Chondrocyte (in vitro differentiated cells): ENCODE data around the gene OBP2A. TPM values are rescaled to one million over a fixed set of nuclear protein-coding genes. Genes with fewer than 3 reads are reported as not detected.

ENCODE experiments used
- DNase-seq: peaks from one replicate; pipeline ENCODE4 v3.0.0; 2021; ENCODE audit warnings: mixed read lengths, low spot score
- H3K27ac Mint-ChIP-seq: one replicate; pipeline ENCODE4 v1.8.0; 2021; ENCODE audit warnings: mild to moderate bottlenecking, moderate library complexity, mixed read lengths; ENCODE audit not compliant: unreplicated experiment
- H3K27me3 Mint-ChIP-seq: 2 replicates; pipeline ENCODE4 v1.8.0; 2021; ENCODE audit warnings: low read depth, mixed read lengths
- H3K36me3 Mint-ChIP-seq: 2 replicates; pipeline ENCODE4 v1.8.0; 2021; ENCODE audit warnings: low read depth, mixed read lengths
- H3K4me1 Mint-ChIP-seq: 2 replicates; pipeline ENCODE4 v1.8.0; 2021; ENCODE audit warnings: low read depth, mild to moderate bottlenecking, mixed read lengths
- H3K4me3 Mint-ChIP-seq: one replicate; pipeline ENCODE4 v1.8.0; 2021; ENCODE audit warnings: mild to moderate bottlenecking, moderate library complexity, mixed read lengths; ENCODE audit not compliant: unreplicated experiment
- H3K9me3 Mint-ChIP-seq: 2 replicates; pipeline ENCODE4 v1.8.0; 2021; ENCODE audit warnings: low read depth, mixed read lengths
- total RNA-seq: library from RNA; stranded (reverse); gene quantifications from 3 replicates; pipeline ENCODE4 v1.2.1, GENCODE V29; 2021
- TF ChIP-seq, protein P1 (sequence below): fragments of 200-600 bp; sonication (generic); IDR thresholded peaks from 2 replicates; pipeline ENCODE4 v1.5.0; 2021; ENCODE audit warnings: antibody characterized with exemption, mild to moderate bottlenecking, moderate library complexity

The OBP2A gene
- total RNA-seq, 1 donor from 2014 or later, result 0.50 TPM

DNA sequence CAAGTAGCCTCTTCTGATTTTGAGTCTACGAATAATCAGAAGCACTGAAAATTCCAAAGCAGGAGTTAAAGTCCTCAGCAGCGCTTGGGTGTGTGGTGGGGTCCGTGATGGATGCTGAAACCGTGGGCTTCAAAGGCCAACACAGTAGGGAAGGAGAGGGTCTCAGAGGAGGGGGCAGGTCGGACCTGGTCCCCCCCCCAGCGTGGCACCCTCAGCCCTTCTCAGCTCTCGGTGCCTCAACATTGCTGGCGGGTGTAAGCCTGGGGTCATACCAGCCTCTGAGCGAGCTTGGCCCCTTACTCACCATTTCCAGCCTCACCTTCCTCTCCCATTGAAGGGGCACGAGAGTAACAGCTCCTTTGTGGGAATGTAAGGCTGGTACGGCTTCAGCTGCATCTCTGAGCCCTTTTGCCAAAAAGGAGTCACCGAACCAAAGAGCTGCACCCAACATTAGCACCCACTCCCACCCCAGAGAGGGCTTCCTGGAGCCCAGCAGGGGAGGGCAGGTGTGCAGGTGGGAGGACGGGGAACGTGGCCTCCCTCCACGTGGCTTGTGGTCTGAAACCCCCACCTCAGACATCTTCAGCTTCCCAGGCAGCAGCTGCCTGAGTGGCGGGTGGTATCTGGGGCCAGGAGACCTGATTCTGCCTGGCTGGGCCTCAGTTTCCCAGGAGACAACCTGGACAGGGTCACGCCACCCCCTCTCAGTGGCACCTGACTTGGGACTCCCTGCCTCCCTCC, 31.4 kb upstream of the OBP2A start:
- H3K4me1 Mint-ChIP-seq, result no peaks in the 10 kb centered on the region

DNA sequence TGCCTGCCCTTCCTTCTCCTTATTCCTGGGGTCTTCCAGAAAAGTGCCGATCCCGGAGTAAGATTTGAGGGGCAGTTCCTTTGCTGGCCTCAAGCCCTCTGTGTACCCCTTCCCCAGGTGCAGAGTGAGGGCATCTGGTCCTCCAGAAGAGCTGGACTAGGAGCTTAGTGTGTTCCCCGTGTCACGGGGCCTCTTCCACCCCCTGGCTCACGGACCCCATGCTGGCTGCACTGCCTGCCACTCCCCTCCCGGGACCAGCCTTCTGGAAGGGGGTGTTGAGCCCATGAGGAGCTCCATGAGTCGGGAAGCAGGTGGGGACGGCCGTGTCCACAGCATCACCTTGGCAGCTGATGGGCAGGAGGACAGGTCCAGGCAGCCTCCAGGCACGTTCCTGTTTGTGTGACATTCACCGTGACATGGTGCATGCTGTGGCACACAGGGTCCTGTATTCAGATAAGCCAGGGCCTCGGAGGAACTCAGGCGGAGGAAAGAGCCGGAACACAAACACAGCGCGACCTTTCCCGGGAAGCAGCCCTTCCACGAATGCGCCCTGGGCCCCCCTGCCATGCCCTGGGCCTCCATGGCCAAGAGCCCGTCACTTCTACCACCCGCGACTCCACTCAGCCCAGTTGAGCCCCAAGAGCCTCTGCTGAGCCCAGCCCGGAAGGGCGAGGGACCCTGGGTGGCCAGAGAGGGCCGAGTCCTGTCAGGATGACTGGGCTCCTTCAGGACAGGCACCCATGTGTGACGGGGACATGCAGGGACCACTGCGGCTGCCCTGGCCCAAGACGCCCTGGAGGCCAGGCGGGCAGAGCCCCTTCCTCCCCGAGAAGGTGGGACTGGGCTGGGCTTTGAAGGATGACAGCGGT, 30.6 kb upstream of the OBP2A start:
- no peak overlapping the region for H3K27ac Mint-ChIP-seq
- TF ChIP-seq, protein P1, sequence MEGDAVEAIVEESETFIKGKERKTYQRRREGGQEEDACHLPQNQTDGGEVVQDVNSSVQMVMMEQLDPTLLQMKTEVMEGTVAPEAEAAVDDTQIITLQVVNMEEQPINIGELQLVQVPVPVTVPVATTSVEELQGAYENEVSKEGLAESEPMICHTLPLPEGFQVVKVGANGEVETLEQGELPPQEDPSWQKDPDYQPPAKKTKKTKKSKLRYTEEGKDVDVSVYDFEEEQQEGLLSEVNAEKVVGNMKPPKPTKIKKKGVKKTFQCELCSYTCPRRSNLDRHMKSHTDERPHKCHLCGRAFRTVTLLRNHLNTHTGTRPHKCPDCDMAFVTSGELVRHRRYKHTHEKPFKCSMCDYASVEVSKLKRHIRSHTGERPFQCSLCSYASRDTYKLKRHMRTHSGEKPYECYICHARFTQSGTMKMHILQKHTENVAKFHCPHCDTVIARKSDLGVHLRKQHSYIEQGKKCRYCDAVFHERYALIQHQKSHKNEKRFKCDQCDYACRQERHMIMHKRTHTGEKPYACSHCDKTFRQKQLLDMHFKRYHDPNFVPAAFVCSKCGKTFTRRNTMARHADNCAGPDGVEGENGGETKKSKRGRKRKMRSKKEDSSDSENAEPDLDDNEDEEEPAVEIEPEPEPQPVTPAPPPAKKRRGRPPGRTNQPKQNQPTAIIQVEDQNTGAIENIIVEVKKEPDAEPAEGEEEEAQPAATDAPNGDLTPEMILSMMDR, result no peak
- peaks cover 2% of the 10 kb centered on the region for H3K9me3 Mint-ChIP-seq
- H3K36me3 Mint-ChIP-seq, result no peaks in the 10 kb centered on the region
- no peak overlapping the region for H3K4me3 Mint-ChIP-seq
- DNase-seq, result peak; percentile 90
- peaks cover 2% of the 10 kb centered on the region for H3K4me1 Mint-ChIP-seq
- H3K27me3 Mint-ChIP-seq, result peaks cover 16% of the 10 kb centered on the region

More for the DNA sequence above, 31.4 kb upstream of the OBP2A start:
- Mint-ChIP-seq H3K4me3 (no peak overlapping the region), H3K27me3 (peaks cover 14% of the 10 kb centered on the region), H3K9me3 (peaks cover 6% of the 10 kb centered on the region), H3K27ac (no peak overlapping the region), H3K36me3 (no peaks in the 10 kb centered on the region)
- TF ChIP-seq, protein P1, result no peak
- peak; percentile 62 for DNase-seq

DNA sequence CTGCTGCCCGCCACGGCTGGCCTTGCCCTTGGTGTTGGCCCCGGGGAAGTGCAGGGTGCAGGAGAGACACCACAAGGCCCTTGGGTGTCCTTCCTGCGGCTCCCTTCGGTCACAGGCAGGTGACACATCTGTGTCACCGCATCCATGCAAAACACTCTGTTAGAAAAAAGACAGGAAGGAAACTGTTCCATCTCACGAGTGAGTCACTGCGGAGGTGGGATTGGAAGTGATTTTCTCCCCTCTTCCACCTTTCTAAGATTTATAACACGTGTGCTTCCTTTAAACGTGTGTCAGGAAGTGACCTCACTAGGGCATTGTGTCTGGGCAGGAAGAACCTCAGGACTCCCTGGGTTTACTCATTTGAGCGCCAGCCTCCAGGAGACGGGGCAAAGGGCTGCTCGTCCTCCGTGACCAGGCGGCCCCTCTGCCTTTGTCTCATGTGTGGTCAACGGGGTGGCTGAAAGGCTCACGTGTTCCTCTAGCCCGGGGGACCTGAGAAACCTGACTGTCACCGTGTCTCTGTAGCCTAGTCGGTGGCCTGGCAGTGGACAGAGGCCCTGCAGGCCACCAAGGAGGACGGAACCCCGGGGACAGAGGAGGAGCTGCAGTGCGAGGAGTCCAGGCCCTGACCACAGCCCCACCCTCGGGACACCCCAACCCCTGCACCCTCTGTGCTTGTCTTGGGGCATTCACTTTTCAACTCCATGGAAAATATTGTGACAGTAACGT, 29.6 kb upstream of the OBP2A start:
- no peak overlapping the region for H3K4me3 Mint-ChIP-seq
- H3K27ac Mint-ChIP-seq, result no peak overlapping the region
- TF ChIP-seq, protein P1, result no peak

DNA sequence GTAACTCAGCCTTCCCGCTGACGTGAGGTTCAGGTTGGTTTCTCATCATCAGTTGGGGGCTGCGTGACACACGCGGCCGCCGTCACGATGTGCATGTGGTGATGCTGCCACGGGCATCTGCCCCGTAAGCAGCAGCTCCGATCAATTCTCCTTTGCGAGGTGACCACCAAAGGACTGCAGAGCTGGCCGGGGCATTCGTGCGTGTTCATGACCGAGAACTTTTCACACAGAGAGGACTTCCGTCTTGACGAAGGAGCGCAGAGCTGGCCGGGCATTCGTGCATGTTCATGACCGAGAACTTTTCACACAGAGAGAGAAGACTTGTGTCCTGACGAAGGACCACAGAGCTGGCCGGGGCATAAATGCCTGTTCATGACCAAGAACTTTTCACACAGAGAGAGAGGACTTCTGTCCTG, 28.5 kb upstream of the OBP2A start:
- Mint-ChIP-seq H3K4me1 (peaks cover 5% of the 10 kb centered on the region), H3K9me3 (no peaks in the 10 kb centered on the region), H3K27ac (no peak overlapping the region), H3K36me3 (no peaks in the 10 kb centered on the region), H3K4me3 (no peak overlapping the region), H3K27me3 (peaks cover 18% of the 10 kb centered on the region)
- DNase-seq, result no peak
- TF ChIP-seq, protein P1, result no peak

More for the DNA sequence above, 29.6 kb upstream of the OBP2A start:
- peaks cover 5% of the 10 kb centered on the region for H3K4me1 Mint-ChIP-seq
- H3K27me3 Mint-ChIP-seq, result peaks cover 18% of the 10 kb centered on the region
- H3K9me3 Mint-ChIP-seq, result no peaks in the 10 kb centered on the region
- no peaks in the 10 kb centered on the region for H3K36me3 Mint-ChIP-seq
- no peak for DNase-seq
